ENCODE measurements around the gene PAWR.
A peak's percentile ranks its signal among the peaks of the same experiment; 100 is the strongest.

Gene PAWR

GRCh38 chr12:79690638-79691510, at the start of gene PAWR:
Gene PAWR, minus strand, starts transcription at chr12:79690964. Its CDS starts 720 bp downstream, at chr12:79690244.
- DNase-seq (ENCODE audit: low read depth, low spot score): peak; percentile 54

- DNase-seq (ENCODE audit: low read depth, low spot score): peak; percentile 5
Measured at GRCh38 chr12:79737875-79738718, 47.3 kb upstream of the PAWR start.

- no peak for DNase-seq (ENCODE audit: low read depth, low spot score)
Measured at GRCh38 chr12:79732638-79733037, 41.9 kb upstream of the PAWR start.

- DNase-seq (ENCODE audit: low read depth, low spot score): no peak
Measured at GRCh38 chr12:79725987-79726386, 35.2 kb upstream of the PAWR start.

- DNase-seq (ENCODE audit: low read depth, low spot score): no peak
Measured at GRCh38 chr12:79717006-79717405, 26.2 kb upstream of the PAWR start.

- no peak for DNase-seq (ENCODE audit: low read depth, low spot score)
Measured at GRCh38 chr12:79715308-79715707, 24.5 kb upstream of the PAWR start.

- DNase-seq (ENCODE audit: low read depth, low spot score): no peak
Measured at GRCh38 chr12:79710707-79711483, 20.1 kb upstream of the PAWR start.

GRCh38 chr12:79707830-79708229, 17.1 kb upstream of the PAWR start:
- DNase-seq (ENCODE audit: low read depth, low spot score): no peak

- no peak for DNase-seq (ENCODE audit: low read depth, low spot score)
Measured at GRCh38 chr12:79706676-79707075, 15.9 kb upstream of the PAWR start.

- no peak for DNase-seq (ENCODE audit: low read depth, low spot score)
Measured at GRCh38 chr12:79706156-79706555, 15.4 kb upstream of the PAWR start.

GRCh38 chr12:79698966-79699365, 8.2 kb upstream of the PAWR start:
- DNase-seq (ENCODE audit: low read depth, low spot score): no peak

- no peak for DNase-seq (ENCODE audit: low read depth, low spot score)
Measured at GRCh38 chr12:79696416-79696815, 5.7 kb upstream of the PAWR start.

GRCh38 chr12:79692860-79693577, 2.3 kb upstream of the PAWR start:
- DNase-seq (ENCODE audit: low read depth, low spot score): no peak

GRCh38 chr12:79691511-79692248, 916 bp upstream of the PAWR start:
- DNase-seq (ENCODE audit: low read depth, low spot score): no peak

- DNase-seq (ENCODE audit: low read depth, low spot score): no peak
Measured at GRCh38 chr12:79690142-79690637, 574 bp downstream of the PAWR start.

GRCh38 chr12:79689477-79690141, 1.2 kb downstream of the PAWR start:
- no peak for DNase-seq (ENCODE audit: low read depth, low spot score)

- DNase-seq (ENCODE audit: low read depth, low spot score): no peak
Measured at GRCh38 chr12:79689061-79689476, 1.7 kb downstream of the PAWR start.

GRCh38 chr12:79688376-79689060, 2.2 kb downstream of the PAWR start:
- DNase-seq (ENCODE audit: low read depth, low spot score): no peak

GRCh38 chr12:79687711-79688260, 3.0 kb downstream of the PAWR start:
- no peak for DNase-seq (ENCODE audit: low read depth, low spot score)
